NCI-H460 (cell line): Measurements from ENCODE around the gene FRYL. TPM values are rescaled to one million over a fixed set of nuclear protein-coding genes. Genes with fewer than 3 reads are reported as not detected.
"Not testable (repeated sequence)": the region's sequence is repeated elsewhere in the genome, so short reads cannot be mapped to it uniquely, and the experiment has no call there.

Source experiments
- DNase-seq: peaks from one replicate; pipeline ENCODE4 v3.0.0-alpha.2; 2016; ENCODE audit warnings: low read depth; ENCODE audit errors: extremely low read depth
- total RNA-seq: library from RNA; depleted of rRNA; stranded (reverse); fragments of >200 nt; shearing (Covaris generic); gene quantifications from 2 replicates; pipeline ENCODE4 v1.2.3, GENCODE V29; 2014

The FRYL gene
- total RNA-seq, 1 experiment from 2014 or later = 31.0 TPM

DNA sequence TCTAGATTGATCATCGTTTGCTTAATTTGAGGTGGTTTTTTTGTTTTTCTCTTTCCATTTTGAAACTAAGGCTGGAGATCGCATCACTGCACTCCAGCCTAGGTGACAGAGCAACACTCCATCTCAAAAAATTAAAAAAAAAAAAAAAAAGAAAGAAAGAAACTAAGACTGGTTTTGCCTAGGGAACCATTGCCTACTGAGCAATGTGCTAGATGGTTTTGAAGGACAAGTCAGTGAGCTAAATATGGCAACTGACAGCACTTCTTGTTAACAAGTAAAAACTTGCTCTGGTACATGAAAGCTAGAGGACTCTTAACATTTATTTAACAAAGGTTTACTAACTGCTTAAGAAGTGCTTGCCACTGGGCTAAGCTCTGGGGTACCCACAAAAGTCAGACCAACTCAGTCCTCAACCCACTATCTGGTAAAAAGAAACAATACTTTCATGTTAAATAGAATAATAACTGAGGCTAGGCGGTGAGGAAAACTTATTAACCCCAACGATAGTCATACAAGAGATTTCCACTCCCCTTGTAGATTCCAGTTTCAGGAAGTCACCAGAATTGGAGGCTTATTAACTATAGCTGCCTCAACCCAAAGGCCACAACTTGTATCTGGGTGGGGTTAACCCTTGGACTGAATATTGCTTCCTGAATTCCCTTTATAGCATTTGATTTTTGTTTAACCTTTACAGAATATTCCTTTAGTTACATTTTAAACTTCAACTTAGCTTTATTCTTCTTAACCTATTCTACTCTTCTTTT lies 111.6 kb downstream of the FRYL start:
- no peak for DNase-seq

DNA sequence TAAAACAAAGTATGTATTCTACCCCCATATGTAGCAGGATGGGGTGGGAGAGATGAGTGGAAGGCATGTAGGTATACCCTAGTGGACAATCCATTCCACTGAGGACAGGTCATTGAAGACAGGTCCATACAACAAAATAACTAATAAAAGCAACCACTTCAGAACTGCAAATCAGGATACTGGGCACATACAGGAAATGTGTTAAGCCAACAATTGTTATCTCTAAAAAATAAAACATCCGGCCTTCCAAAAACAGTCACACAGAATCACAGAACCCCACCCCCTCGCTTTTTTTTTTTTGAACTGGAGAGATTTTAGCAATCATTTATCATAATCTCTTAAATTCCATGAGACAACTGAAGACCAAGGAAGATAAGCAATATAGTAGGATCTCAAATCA lies 112.9 kb downstream of the FRYL start:
- no peak for DNase-seq

DNA sequence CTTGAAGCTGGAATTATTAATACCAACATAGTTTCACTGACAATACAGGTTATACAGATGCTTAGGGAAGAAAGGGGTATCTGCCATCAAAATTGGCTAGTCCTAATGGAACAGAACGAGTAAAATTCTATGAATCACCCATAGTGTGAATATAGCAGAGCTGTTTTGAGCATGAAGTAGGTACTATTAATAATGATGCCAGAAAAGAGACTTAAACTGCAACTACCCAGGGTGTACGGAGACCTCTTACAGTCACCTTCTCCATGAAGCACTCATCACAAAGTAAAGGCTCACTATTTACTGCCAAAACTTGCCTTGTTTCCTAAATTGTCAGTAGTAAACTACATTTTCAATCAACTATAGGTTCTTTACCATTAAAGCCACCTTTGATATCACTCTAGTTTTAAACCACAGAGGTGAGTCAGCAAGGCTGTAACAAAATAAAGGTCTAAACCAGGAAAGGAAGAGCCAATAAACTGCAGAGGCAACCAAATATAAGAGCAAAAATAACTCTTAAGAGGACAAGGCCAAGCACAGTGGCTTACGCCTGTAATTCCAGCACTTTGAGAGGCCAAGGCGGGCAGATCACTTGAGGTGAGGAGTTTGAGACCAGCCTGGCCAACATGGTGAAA lies 114.4 kb downstream of the FRYL start:
- DNase-seq = no peak

DNA sequence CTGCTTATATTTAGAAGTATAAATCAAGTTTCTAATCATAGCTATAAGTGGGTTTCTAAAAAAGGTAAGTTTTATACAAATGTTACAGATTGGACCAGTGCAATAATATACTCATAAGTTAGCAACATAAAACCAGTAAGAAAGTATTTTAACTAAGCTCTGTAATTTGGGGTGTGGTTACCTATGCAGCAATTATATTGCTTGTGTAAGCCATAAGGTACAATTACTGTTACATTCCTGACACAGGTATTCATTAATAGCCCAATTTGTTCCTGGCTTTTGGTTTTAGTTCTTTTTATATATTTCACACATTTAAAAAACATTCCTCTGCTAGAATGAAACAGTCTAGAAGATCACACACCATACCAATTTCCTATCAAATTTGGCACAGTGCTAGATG lies 115.1 kb downstream of the FRYL start:
- no peak for DNase-seq

- no peak for DNase-seq
Measured at GRCh38 chr4:48661391-48661790, 118.7 kb downstream of the FRYL start.

DNA sequence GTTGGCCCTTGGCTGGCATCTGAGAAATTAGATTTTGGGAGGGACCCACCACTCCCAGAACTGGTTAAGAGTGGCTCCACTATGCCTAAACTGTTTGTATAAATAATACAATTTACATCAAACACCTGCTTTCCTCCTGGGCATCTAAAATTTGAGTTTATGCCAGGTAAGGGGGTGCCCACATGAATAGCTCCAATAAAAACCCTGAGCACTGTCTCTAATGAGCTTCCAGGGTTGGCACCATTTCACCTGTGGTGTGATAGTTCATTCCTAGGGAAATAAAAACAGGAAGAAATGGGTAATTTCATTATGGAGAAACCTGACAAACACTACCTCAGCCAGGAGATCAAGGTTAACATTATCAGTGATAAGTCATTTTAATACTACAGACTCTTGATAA lies 119.7 kb downstream of the FRYL start:
- DNase-seq = no peak

- DNase-seq = no peak
Measured at GRCh38 chr4:48654015-48654664, 125.9 kb downstream of the FRYL start.

GRCh38 chr4:48653217-48654014 lies 126.7 kb downstream of the FRYL start:
- no peak for DNase-seq

DNA sequence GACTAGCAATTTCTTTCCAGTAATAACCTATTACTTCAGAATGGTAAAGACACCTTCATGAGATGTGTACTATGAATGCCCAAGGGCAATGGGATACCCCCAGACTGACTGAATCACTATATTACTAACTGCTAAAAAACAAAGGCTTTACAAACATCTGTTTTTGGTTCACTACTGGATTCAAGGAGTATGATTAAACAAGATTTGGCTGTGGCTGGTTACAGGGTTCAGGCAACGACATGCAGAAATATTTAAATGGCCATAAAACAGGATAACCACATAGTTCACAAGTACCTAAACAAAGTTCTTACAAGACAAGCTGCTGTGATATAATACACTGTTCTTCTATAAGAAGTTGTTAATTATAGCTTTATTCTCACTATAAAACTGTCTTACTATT lies 128.2 kb downstream of the FRYL start:
- DNase-seq = no peak

DNA sequence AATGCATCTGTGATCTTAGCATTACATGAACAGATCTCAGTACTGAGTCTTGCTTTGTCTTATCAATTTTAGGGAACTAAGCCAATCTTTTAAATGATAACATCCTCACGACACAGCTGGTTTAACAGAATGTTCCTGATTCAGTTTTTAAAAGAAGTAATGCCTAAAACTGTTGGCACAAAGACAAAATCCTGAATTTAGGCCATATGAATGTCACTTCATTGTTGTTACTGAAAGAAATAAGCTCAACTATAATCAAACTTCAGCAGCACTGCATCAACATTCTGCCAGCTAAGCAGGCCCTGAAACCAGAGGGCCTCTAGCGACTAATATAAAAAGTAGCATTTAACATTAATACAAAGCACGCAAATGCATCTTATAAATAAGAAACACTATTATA lies 130.6 kb downstream of the FRYL start:
- no peak for DNase-seq

GRCh38 chr4:48645225-48645794 lies 134.8 kb downstream of the FRYL start:
- DNase-seq = no peak

DNA sequence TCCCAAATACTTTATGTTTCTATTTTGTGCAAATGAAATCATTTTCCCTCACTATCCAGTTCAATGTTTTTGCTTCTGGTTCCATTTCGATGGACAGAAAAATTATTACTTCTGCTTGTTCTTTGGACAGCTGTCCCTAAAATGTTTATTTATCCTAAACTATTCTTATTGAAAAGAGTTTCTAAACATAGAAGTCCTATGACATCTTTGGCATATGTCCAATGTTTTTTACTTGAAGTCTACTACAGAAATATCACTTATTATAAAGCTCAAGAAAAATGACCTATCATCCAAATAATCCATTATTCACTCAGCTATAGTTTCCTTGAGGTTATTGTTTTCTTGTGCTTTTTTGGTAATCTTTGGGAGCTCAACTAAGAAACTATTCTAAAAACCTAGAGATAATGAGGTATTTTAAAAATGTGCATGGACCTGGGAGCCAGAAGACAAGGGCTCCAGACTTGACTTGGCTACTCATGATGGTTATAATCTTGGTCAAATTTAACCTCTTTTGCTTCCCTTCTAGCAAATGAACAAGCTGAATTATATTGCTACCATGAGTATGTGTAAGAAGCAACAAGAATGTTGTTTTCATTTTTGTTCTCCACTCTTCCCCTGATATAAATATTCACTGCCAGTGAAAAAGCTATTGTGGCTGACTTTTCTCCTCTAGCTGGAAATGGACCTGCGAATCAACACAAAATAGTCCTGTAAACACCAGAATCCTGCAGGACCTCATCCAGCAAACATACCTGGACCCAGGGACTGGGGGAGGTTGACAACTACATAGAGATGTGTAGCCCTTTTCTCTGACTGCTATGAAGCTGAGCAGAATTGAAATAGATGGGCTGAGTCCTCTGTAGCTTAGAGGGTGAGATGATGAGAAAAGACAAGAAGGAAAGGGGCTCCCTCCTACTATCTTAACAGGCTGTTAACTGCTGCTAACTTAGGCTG lies 137.4 kb downstream of the FRYL start:
- no peak for DNase-seq

GRCh38 chr4:48641401-48641800 lies 138.7 kb downstream of the FRYL start:
- no peak for DNase-seq

- no peak for DNase-seq
Measured at GRCh38 chr4:48640699-48641098, 139.4 kb downstream of the FRYL start.

GRCh38 chr4:48640225-48640624 lies 139.9 kb downstream of the FRYL start:
- no peak for DNase-seq

DNA sequence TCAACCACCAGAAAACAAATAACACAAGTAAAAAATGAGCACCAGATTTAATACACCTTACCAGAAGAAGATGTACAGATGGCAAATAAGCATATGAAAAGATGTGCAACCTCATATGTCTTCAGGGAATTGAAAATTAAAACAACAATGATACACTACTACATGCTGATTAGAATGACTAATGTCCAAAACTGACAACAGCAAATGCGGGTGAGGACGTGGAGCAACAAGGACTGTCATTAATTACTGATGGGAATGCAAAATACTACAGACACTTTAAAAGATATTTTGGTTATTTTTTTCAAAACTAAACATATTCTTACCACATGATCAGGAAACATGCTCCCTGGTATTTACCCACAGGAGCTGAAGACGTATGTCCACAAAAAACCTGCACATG lies 140.3 kb downstream of the FRYL start:
- DNase-seq = no peak

- not testable (repeated sequence) for DNase-seq
Measured at GRCh38 chr4:48638586-48638985, 141.5 kb downstream of the FRYL start.

- no peak for DNase-seq
Measured at GRCh38 chr4:48636911-48637310, 143.2 kb downstream of the FRYL start.

DNA sequence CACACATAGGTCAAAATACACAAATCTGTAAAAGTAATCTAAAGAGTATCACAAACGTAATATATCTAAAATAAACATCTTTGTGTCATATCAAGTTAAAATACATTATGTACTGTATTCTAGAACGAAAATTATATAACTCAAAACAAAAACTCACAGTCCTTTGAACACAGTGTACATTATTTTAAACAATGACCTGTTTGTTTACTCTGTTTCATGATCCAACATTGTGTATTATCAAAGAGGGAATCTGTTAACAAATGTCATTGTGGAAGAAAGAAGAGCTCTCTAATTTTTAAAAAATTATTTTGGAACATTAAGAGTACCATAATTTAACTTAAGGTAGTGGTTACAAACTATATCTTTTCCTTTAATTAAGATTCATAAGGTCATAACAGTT lies 144.1 kb downstream of the FRYL start:
- no peak for DNase-seq

- peak; percentile 19 for DNase-seq
Measured at GRCh38 chr4:48635310-48635709, 144.8 kb downstream of the FRYL start.
